ENCODE data around the gene RSPH1.

RSPH1 gene

GRCh38 chr21:42531771-42532170, 35.7 kb upstream of the RSPH1 start:
- no peak for DNase-seq (ENCODE audit: low spot score)

GRCh38 chr21:42530167-42530518, 34.1 kb upstream of the RSPH1 start:
- DNase-seq (ENCODE audit: low spot score), result no peak

GRCh38 chr21:42527489-42528158, 31.6 kb upstream of the RSPH1 start:
- DNase-seq (ENCODE audit: low spot score), result no peak

- no peak for DNase-seq (ENCODE audit: low spot score)
These were observed 31.1 kb upstream of the RSPH1 start for GRCh38 chr21:42527127-42527488.

GRCh38 chr21:42526379-42526727, 30.3 kb upstream of the RSPH1 start:
- no peak for DNase-seq (ENCODE audit: low spot score)

- no peak for DNase-seq (ENCODE audit: low spot score)
These were observed 29.8 kb upstream of the RSPH1 start for GRCh38 chr21:42525676-42526378.

GRCh38 chr21:42525029-42525581, 29.1 kb upstream of the RSPH1 start:
- DNase-seq (ENCODE audit: low spot score), result no peak

- DNase-seq (ENCODE audit: low spot score), result peak; percentile 42
These were observed 28.5 kb upstream of the RSPH1 start for GRCh38 chr21:42524341-42525028.

GRCh38 chr21:42523941-42524340, 27.9 kb upstream of the RSPH1 start:
- DNase-seq (ENCODE audit: low spot score), result no peak

- no peak for DNase-seq (ENCODE audit: low spot score)
These were observed 27.2 kb upstream of the RSPH1 start for GRCh38 chr21:42523211-42523610.

- no peak for DNase-seq (ENCODE audit: low spot score)
These were observed 26.7 kb upstream of the RSPH1 start for GRCh38 chr21:42522771-42523170.

- no peak for DNase-seq (ENCODE audit: low spot score)
These were observed 26.2 kb upstream of the RSPH1 start for GRCh38 chr21:42522271-42522670.

GRCh38 chr21:42521805-42522204, 25.8 kb upstream of the RSPH1 start:
- no peak for DNase-seq (ENCODE audit: low spot score)

- no peak for DNase-seq (ENCODE audit: low spot score)
These were observed 25.4 kb upstream of the RSPH1 start for GRCh38 chr21:42521384-42521783.

GRCh38 chr21:42520628-42521253, 24.7 kb upstream of the RSPH1 start:
- DNase-seq (ENCODE audit: low spot score), result no peak

GRCh38 chr21:42518626-42519025, 22.6 kb upstream of the RSPH1 start:
- DNase-seq (ENCODE audit: low spot score), result no peak

GRCh38 chr21:42518215-42518614, 22.2 kb upstream of the RSPH1 start:
- DNase-seq (ENCODE audit: low spot score), result peak; percentile 54

GRCh38 chr21:42515708-42516502, 19.9 kb upstream of the RSPH1 start:
- DNase-seq (ENCODE audit: low spot score), result no peak

- DNase-seq (ENCODE audit: low spot score), result no peak
These were observed 18.8 kb upstream of the RSPH1 start for GRCh38 chr21:42514883-42515228.

GRCh38 chr21:42513985-42514882, 18.2 kb upstream of the RSPH1 start:
- DNase-seq (ENCODE audit: low spot score), result no peak
